Glomerular endothelial cell (primary cell): ENCODE measurements around the gene CCDC91. TPM values are rescaled to one million over a fixed set of nuclear protein-coding genes. Genes with fewer than 3 reads are reported as not detected.
"Not testable (repeated sequence)": the region's sequence is repeated elsewhere in the genome, so short reads cannot be mapped to it uniquely, and the experiment has no call there.

Experiments used
- DNase-seq: peaks from one replicate; pipeline ENCODE4 v3.0.0-alpha.2; 2011; ENCODE audit warnings: low read depth, low spot score; ENCODE audit errors: extremely low read depth
- total RNA-seq: library from RNA; depleted of rRNA; stranded (reverse); fragments of >200 nt; gene quantifications from 2 replicates; pipeline ENCODE4 v1.2.3, GENCODE V29; 2015

CCDC91 gene
- total RNA-seq, 1 donor from 2014 or later, result 10.1 TPM

GRCh38 chr12:28278499-28278898 is 88.2 kb downstream of the CCDC91 start:
- no peak for DNase-seq

DNA sequence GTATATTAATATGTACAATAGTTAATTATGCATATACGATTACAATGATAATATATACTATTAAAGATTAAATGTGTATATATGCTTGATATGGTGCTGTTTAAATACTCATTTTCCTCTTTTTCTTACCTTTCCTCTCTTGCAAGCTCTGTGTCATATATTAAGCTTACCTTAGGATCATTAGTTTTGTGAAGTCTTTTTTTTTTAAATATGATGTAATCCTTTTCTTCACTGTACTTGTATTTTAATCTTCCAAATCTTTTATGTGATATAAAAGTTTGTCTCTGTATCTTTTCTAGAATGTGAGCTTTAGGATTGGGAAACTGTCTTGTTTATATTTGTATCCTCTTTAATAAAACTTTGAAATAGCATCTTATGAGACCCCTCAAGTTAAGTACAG is 88.7 kb downstream of the CCDC91 start:
- no peak for DNase-seq

DNA sequence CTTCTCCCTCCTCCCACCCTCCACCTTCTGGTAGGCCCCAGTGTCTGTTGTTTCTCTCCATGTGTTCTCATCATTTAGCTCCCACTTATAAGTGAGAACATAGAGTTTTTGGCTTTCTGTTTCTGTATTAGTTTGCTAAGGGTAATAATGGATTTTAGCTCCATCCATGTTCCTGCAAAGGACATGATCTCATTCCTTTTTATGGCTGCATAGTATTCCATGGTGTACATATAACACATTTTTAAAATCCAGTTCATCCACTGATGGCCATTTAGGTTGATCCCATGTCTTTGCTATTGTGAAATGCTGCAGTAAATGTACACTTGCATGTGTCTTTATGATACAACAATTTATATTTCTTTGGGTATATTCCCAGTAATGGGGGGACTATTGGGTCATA is 96.1 kb downstream of the CCDC91 start:
- DNase-seq, result no peak

DNA sequence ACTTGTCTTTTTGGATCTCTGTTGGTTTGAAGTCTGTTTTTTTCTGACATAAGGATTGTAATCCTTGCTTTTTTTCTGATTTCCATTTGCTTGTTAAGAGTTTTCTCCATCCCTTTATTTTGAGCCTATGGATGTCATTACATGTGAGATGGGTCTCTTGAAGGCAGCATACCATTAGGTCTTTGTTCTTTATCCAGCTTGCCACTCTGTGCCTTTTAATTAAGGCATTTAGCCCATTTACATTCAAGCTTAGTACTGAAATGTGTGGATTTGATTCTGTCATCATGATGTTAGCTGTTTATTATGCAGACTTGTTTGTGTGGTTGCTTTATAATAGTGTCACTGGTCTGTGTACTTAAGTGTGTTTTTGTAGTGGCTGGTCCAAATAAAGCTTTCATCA is 100.0 kb downstream of the CCDC91 start:
- DNase-seq, result no peak

DNA sequence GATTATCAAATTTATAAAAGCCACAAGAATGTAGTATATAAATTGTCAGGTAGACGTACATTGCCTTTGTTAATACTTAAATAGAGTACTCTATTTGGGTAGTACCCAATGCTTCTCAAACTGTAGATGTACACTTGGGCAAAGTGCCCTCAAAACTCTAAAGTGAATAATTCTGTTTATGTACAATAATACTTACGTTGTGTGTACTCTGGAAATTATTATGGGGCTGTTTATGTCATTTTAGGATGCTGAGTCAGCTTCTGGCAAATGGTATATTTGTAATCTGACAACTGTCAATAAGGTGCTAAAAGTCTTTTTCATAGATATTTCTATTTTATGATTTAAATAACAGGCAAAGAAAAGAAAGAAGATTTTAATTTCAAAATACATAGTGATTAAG is 102.4 kb downstream of the CCDC91 start:
- no peak for DNase-seq

- no peak for DNase-seq
These were observed 104.0 kb downstream of the CCDC91 start for GRCh38 chr12:28294300-28294699.

GRCh38 chr12:28296287-28296686 is 106.0 kb downstream of the CCDC91 start:
- no peak for DNase-seq

DNA sequence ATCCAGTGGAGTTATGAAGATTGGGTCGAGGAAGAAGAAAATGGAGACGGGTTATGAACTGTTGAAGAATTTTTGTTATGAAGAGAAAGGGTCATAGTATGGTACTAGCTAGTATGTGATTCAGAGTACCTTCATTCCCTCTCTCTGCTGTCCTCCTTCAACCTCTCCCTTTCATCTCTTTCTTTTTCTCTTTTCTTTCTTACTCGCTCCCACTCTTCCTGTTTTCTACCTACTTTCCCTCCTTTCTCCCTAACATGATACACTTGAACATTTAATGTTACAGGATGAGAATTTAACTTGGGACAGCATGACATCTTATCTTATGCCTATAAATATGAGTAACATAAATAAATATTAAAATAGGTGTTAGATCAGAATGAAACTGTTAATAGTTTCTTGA is 112.9 kb downstream of the CCDC91 start:
- DNase-seq, result no peak

DNA sequence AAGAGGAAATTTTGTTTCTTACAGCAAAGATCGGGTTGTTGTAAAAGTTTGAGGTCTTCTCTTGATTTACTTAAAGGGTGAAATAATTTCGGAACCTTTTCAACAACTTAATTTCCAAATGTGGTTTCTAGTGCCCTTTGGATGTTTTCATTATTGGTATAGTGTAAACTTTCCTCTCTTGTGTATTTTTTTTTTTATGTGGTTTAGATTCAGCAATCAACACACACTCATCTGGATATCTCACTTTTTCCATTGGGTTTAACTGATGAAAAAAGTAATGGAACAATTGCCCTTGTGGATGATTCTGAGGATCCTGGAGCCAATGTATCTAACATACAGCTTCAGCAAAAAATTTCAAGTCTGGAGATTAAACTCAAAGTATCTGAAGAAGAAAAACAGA is 116.3 kb downstream of the CCDC91 start:
- DNase-seq, result no peak

DNA sequence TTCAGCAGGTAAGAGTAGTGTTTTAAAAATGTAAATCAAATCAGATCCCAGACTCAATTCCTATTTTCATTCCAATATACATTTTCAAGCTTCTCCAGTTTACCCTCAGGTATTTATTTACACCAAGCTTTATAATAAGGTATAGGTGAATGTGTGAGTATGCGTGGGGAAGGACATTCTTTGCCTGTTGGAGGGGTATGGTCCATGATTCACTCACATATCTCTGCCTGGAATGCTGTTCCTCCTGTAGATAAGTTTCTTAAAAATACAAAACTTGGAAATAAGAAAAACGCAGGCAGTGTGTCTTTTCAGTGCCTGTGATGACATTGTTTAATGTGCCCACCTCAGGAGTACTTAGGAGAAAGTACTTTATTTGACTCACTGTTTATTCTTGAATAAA is 118.6 kb downstream of the CCDC91 start:
- DNase-seq, result no peak

GRCh38 chr12:28313631-28314030 is 123.4 kb downstream of the CCDC91 start:
- peak; percentile 22 for DNase-seq

GRCh38 chr12:28316049-28316448 is 125.8 kb downstream of the CCDC91 start:
- no peak for DNase-seq

DNA sequence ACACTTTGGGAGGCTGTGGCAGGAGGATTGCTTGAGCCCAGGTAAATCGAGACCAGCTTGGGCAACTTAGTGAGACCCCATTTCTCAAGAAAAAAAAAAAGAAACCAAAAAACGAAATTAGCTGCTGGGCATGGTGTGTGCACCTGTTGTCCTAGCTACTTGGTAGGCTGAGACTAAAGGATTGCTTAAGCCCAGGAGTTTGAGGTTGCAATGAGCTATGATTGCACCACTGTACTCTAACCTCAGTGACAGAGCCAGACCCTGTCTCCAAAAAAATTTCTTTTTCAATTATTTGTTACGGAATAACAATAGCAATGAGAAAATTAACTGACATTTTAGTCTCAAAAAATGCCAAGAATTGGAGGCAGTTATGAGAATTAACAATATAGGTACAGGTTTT is 128.0 kb downstream of the CCDC91 start:
- DNase-seq, result no peak

DNA sequence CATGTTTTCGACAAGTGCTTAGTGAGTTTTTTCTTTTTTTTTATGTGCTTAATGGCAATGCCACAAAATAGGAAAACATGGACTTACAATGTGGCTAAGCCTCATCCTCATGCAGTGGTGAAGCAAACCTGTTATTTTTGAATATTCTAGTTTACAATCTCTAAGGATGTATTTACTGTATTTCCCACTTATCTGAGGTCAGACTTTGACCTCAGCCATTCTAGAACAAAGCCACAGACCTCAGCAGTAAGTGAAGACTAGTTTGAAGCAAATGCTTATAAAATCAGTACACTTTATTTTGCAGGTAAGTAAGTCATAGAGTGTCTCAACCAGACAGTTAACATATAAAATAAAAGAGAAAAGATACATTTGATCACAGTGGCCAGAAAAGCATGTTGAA is 130.1 kb downstream of the CCDC91 start:
- DNase-seq, result no peak

DNA sequence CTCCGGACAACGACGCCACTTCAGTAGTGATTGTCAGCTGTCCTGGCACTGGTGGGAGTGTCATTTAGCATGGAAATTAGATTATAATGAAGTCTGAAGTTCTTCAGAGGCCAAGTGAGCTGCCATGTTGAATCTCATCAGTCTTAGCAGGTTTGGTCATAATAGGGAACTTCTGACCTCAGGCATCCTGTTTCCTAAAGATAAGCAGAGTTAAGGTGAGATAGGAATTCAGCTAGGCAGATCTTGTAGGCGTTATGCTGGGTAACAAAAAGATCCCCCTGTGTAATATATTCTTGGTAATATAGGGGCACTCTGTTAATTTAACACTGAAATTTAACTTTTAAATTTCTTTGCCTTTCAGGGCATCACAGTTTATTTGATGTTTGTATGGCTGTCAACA is 137.5 kb downstream of the CCDC91 start:
- DNase-seq, result no peak

DNA sequence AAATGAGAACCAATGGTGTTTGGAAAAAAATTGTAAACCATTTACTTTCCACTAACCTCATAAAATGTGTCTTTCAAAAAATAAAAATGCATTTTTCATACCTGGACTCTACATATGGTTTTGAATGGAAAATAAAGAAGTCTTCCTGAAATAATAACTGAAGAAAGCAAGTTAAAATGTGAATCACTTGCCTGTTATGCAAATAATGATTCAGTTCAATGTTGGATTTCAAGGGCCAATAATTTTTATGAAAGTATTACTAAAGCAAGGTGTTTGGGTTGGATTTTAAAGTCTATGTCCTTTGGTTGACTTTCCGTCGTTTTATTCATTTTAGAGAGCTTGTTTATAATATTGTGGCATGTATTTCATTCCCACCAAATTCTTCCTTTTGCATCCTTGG is 138.7 kb downstream of the CCDC91 start:
- DNase-seq, result no peak

DNA sequence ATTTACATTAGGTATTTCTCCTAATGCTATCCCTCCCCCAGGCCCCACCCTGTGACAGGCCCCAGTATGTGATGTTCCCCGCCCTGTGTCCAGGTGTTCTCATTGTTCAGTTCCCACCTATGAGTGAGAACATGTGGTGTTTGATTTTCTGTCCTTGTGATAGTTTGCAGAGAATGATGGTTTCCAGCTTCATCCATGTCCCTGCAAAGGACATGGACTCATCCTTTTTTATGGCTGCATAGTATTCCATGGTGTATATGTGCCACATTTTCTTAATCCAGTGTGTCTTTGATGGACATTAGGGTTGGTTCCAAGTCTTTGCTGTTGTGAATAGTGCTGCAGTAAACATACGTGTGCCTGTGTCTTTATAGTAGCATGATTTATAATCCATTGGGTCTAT is 139.5 kb downstream of the CCDC91 start:
- DNase-seq, result not testable (repeated sequence)

DNA sequence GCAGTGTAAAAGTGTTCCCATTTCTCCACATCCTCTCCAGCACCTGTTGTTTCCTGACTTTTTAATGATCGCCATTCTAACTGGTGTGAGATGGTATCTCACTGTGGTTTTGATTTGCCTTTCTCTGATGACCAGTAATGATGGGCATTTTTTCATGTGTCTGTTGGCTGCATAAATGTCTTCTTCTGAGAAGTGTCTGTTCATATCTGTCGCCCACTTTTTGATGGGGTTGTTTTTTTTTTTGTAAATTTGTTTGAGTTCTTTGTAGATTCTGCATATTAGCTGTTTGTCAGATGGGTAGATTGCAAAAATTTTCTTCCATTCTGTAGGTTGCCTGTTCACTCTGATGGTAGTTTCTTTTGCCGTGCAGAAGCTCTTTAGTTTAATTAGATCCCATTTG is 140.0 kb downstream of the CCDC91 start:
- DNase-seq, result not testable (repeated sequence)

GRCh38 chr12:28331130-28331529 is 140.9 kb downstream of the CCDC91 start:
- DNase-seq, result no peak

- no peak for DNase-seq
These were observed 150.2 kb downstream of the CCDC91 start for GRCh38 chr12:28340261-28341045.

DNA sequence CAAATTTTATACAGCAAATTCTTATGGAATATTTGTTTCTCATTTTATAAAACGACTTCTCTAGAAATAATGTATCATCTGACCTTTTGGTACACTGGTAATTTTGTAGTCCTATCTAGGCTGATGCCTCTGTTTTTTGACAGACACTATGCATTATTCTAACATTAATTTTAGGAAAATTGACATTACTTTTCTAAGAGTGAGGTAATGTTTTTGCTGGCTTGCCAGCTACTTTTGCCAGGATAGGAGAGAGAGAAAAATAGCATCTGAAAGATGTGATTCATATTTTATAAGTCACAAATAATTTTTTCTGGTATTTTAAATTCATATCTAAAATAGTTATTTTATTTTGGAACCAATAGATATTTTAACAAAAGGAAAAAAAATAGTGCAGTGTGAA is 153.5 kb downstream of the CCDC91 start:
- no peak for DNase-seq

DNA sequence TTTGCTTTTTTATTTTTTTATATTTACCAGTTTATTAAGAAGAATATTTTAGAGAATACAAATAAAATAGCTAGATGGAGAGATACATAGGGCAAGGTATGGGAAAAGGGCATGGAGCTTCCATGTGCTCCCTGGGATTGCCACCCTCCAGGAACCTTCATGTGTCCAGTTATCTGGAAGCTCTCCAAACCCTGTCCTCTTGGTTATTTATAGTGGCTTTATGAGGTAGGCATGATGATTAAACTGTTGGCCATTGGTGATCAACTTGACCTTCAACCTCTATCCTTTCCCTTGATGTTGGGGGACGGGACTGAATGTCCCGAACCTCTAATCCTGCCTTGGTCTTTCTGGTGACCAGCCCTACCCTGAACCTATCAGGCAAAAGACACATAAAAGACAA is 156.3 kb downstream of the CCDC91 start:
- no peak for DNase-seq

DNA sequence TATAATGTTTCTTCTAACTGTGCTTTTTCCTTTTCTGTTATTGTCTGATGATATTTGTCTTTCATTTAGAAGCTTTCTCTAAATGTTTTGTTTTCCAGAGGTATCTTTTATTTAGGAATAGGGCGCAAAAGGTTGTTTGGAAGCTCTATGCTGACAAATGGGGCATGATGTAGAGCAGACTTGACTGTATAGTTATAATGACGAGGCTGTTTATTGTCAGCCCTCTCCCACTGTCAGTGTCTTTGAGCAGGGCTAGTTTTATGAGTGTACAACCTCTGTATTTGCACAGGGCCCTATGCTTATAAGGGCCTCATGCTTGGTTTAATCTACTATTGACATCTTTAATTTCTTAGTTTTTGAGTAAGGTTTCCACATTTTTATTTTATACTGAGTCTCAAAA is 158.9 kb downstream of the CCDC91 start:
- DNase-seq, result no peak
